Measurements from ENCODE around the gene PACRG.

- TF ChIP-seq CTCF (IDR thresholded peaks at IDR 0.05): no peak
- no peak for TF ChIP-seq POLR2A (IDR thresholded peaks at IDR 0.05)
- no peak for TF ChIP-seq POLR2AphosphoS5 (IDR thresholded peaks at IDR 0.05)
Observed at GRCh38 chr6:163200289-163200688, 472.5 kb downstream of the PACRG start.
